ENCODE data around the gene UMAD1. TPM values are rescaled to one million over a fixed set of nuclear protein-coding genes. Genes with fewer than 3 reads are reported as not detected.
A peak's percentile ranks its signal among the peaks of the same experiment; 100 is the strongest.

The UMAD1 gene
- polyA plus RNA-seq, 1 of the 3 experiments (the other 2 are of a cell fraction), result 13.9 TPM

DNA sequence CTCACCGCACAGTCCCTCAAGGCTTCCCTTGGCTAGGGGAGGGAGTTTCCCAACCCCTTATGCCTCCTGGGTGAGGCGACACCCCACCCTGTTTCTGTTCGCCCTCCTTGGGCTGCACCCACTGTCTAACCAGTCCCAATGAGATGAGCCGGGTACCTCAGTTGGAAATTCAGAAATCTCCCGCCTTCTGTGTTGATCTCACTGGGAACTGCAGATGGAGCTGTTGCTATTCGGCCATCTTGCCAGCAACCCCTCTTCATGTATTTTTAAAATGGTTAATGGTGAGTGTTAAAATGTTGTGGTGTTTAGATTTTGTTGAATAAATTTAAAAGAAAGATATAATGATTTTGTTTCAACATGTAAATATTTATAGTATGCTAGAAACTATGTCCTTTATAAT lies 22.0 kb downstream of the UMAD1 start:
- peaks cover 5% of the 10 kb centered on the region; the same call in 1 of the 2 replicates for H3K9me3 ChIP-seq
- no peaks in the 10 kb centered on the region for H4K20me1 ChIP-seq (ENCODE audit: insufficient read depth)
- CTCF ChIA-PET, result interaction anchor here (1.1 to 2.2 kb wide), 6 partner anchors 9 to 749 kb away, joined by 3 to 12 read pairs (median 4); no protein-coding TSS in a partner anchor
- no peaks in the 10 kb centered on the region for H3F3A ChIP-seq (replicated peaks; ENCODE audit: insufficient read depth)
- no peak overlapping the region; a peak in 1 of 4 replicates for H3K4me3 ChIP-seq (ENCODE audit: low read depth in 2 of 2, low read length in 1 of 2)
- H3K4me1 ChIP-seq (ENCODE audit: control insufficient read depth in 1 of 2, insufficient read depth in 2 of 2, low read depth in 1 of 2, low read length in 1 of 2), result peaks cover 0 to 3% of the 10 kb centered on the region in 2 experiments; a peak in 2 of 4 replicates
- WGBS (ENCODE audit: low lambda C conversion rate), result 97% methylated on average over 5 of the region's 6 CpGs
- POLR2A ChIA-PET, result interaction anchor here (1.2 kb wide), 1 partner anchor 22 kb away, joined by 4 read pairs; the partner anchor contains the start of gene UMAD1
- no peak overlapping the region for H3K9ac ChIP-seq
- no peak overlapping the region for H3K4me2 ChIP-seq
- H3K9me2 ChIP-seq, result no peaks in the 10 kb centered on the region
- TF ChIP-seq YY1 (IDR thresholded peaks at IDR 0.05; ENCODE audit: low read depth), result peak; percentile 71; the same call in 1 of the 2 replicates
- TF ChIP-seq RAD21 (IDR thresholded peaks at IDR 0.05; ENCODE audit: low read length), result peak; percentile 72
- no peak for TF ChIP-seq ZBTB33 (IDR thresholded peaks at IDR 0.05; ENCODE audit: borderline replicate concordance, low read depth)
- TF ChIP-seq SMC3 (IDR thresholded peaks at IDR 0.05; ENCODE audit: low read depth, low read length), result peak; percentile 41
- no peak for TF ChIP-seq GATA2 (CRISPR knock-in tag; IDR thresholded peaks at IDR 0.05)
- TF ChIP-seq CTCF (IDR thresholded peaks at IDR 0.05), result peak; percentile 58
- H3K27me3 ChIP-seq (ENCODE audit: insufficient read depth), result no peaks in the 10 kb centered on the region
- 0 out of 2 replicates have a peak, but pooled peaks cover 7% of the 10 kb centered on the region for H3K79me2 ChIP-seq (ENCODE audit: insufficient read depth)
- H3K36me3 ChIP-seq (replicated peaks in 1 of 2; ENCODE audit: control insufficient read depth in 1 of 2, insufficient read depth in 2 of 2, low read length in 1 of 2), result no peaks in the 10 kb centered on the region
- H3K27ac ChIP-seq (ENCODE audit: low read depth in 2 of 2, low read length in 1 of 2), result peak overlapping the region in 1 of 2 experiments; percentile 31; a peak in 1 of 4 replicates
- H2AFZ ChIP-seq (ENCODE audit: low read depth), result no peak overlapping the region
- DNase-seq, result no peak

GRCh38 chr7:7664291-7664690 lies 23.7 kb downstream of the UMAD1 start:
- Histone ChIP-seq H2AFZ (ENCODE audit: low read depth) (no peak overlapping the region), H3K9me3 (no peaks in the 10 kb centered on the region), H3K27me3 (ENCODE audit: insufficient read depth) (no peaks in the 10 kb centered on the region), H3K4me2 (no peak overlapping the region), H3K9me2 (no peaks in the 10 kb centered on the region), H3K4me1 (ENCODE audit: control insufficient read depth in 1 of 2, insufficient read depth in 2 of 2, low read depth in 1 of 2, low read length in 1 of 2) (peaks cover 0 to 5% of the 10 kb centered on the region in 2 experiments; a peak in 2 of 4 replicates), H3K4me3 (ENCODE audit: low read depth in 2 of 2, low read length in 1 of 2) (no peak overlapping the region), H3K9ac (no peak overlapping the region), H3K27ac (ENCODE audit: low read depth in 2 of 2, low read length in 1 of 2) (peak overlapping the region in 1 of 2 experiments; percentile 58; a peak in 2 of 4 replicates), H4K20me1 (ENCODE audit: insufficient read depth) (no peaks in the 10 kb centered on the region), H3K79me2 (ENCODE audit: insufficient read depth) (0 out of 2 replicates have a peak, but pooled peaks cover 7% of the 10 kb centered on the region), H3F3A (replicated peaks; ENCODE audit: insufficient read depth) (no peaks in the 10 kb centered on the region), H3K36me3 (replicated peaks in 1 of 2; ENCODE audit: control insufficient read depth in 1 of 2, insufficient read depth in 2 of 2, low read length in 1 of 2) (no peaks in the 10 kb centered on the region)
- TF ChIP-seq MEF2A (IDR thresholded peaks at IDR 0.05; ENCODE audit: borderline replicate concordance, low read depth), result no peak
- no peak for TF ChIP-seq RAD21 (IDR thresholded peaks at IDR 0.05; ENCODE audit: low read length)
- TF ChIP-seq FOSL2 (IDR thresholded peaks at IDR 0.05; ENCODE audit: borderline replicate concordance, low read depth), result no peak
- no peak for TF ChIP-seq TCF12 (IDR thresholded peaks at IDR 0.05)
- TF ChIP-seq GATA2 (CRISPR knock-in tag; IDR thresholded peaks at IDR 0.05), result no peak
- TF ChIP-seq RXRA (IDR thresholded peaks at IDR 0.05; ENCODE audit: borderline replicate concordance, low read depth), result no peak
- TF ChIP-seq NFIC (IDR thresholded peaks at IDR 0.05; ENCODE audit: borderline replicate concordance), result no peak
- TF ChIP-seq EZH2phosphoT487 (IDR thresholded peaks at IDR 0.05; ENCODE audit: borderline replicate concordance, low read depth), result no peak
- no peak for TF ChIP-seq RCOR1 (IDR thresholded peaks at IDR 0.05; ENCODE audit: low read length)
- TF ChIP-seq TAF1 (IDR thresholded peaks at IDR 0.05; ENCODE audit: borderline replicate concordance, low read depth, low read length), result no peak
- TF ChIP-seq MXI1 (IDR thresholded peaks at IDR 0.05; ENCODE audit: low read depth, low read length), result no peak
- no peak for TF ChIP-seq FOXJ3 (CRISPR knock-in tag; IDR thresholded peaks at IDR 0.05)
- no peak for TF ChIP-seq YY1 (IDR thresholded peaks at IDR 0.05; ENCODE audit: low read depth)
- no peak for TF ChIP-seq GABPA (IDR thresholded peaks at IDR 0.05; ENCODE audit: low read depth)
- TF ChIP-seq SIN3A (IDR thresholded peaks at IDR 0.05; ENCODE audit: borderline replicate concordance, low read depth, low read length), result no peak
- no peak for DNase-seq
- ChIA-PET CTCF (interaction anchor here (1.3 to 4.3 kb wide), 2 partner anchors 17 to 22 kb away, joined by 5 to 21 read pairs; no protein-coding TSS in a partner anchor), POLR2A (no interaction called here)
- 90% methylated on average over 3 of the region's 3 CpGs for WGBS (ENCODE audit: low lambda C conversion rate)
